ENCODE measurements around the gene P4HB.
A peak's percentile ranks its signal among the peaks of the same experiment; 100 is the strongest.
"Not testable (repeated sequence)": the region's sequence is repeated elsewhere in the genome, so short reads cannot be mapped to it uniquely, and the experiment has no call there.

Gene P4HB

GRCh38 chr17:81844887-81845286, 15.4 kb downstream of the P4HB start:
- DNase-seq = no peak

DNA sequence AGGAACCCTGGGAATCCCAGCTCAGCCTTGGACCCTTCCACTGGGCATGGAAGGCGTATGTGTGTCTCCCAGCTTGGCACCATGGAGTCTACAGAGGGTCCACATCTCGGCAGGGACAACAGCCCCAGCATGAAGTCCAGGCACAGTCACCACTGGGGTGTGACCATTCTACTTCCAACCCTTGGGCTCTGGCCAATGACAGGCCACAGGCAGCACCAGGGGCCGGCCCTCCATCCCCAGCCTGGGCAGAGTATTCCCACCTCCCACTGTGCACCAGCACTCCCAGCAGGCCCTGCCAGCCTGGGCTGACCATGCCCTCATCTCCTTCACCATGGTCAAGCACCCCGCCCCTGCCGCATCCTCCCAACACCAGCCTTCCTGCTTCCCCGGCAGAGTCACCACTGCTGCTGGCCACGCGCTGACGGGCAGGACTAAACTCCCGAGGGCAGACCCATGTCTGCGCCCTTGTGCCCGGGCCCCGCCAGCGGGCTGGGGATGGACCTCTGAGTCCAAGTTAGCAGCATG, 15.9 kb downstream of the P4HB start:
- DNase-seq = no peak

- no peak for DNase-seq
These were observed 16.5 kb downstream of the P4HB start for GRCh38 chr17:81843713-81844326.

DNA sequence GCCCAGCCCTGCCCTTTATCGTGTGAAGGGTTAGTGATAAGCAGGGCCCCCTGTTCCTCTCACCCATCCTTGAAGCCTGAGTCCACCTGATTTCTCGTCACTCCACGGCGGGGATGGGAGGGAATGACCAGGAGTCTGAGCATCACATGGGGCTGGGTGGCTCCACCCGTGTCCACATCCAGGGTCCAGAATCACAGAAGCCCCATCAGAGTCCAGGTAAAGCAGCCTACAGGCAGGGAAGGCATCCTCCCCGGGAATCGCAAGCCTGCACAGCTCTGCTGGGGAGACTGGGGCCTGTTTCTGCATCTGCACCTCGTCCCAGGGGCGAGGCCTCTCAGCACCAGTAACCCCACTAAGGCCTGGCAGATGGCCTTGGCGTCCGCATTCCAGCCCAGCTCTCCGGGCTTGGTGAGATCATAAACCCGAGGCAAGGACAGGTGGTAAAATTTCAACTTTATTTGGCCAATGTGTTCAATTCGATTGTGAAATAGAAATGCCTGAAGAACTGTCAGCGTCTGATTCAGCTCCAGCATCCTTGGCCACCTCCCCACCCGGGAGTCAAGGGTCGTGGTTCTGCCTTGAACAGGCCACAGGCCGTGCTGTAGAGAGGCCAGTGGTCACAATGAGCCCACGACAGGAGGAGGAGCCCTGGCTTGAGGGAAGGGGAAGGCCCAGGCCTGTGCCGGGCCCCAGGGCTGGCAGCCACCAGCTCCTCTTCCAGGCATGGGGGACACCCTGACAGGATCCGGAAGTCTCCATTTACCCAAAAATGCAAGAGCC, 17.4 kb downstream of the P4HB start:
- no peak for DNase-seq

- no peak for DNase-seq
These were observed 18.0 kb downstream of the P4HB start for GRCh38 chr17:81842378-81842724.

DNA sequence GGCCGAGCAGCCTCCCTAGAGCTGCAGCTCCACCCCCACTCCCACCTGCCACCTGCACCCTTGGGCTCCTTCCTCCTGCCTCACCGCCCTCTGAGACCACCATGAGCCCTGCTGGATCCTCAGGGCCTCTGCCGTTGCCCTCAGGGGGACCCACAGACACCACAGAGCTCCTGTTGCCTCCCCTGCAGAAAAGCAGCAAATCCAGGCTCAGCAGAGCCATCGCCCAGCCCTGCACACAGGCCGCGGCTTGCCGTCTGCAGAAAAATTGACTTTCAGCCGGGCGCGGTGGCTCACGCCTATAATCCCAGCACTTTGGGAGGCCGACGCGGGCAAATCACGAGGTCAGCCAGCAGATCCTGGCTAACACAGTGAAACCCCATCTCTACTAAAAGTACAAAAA, 18.5 kb downstream of the P4HB start:
- DNase-seq = no peak

DNA sequence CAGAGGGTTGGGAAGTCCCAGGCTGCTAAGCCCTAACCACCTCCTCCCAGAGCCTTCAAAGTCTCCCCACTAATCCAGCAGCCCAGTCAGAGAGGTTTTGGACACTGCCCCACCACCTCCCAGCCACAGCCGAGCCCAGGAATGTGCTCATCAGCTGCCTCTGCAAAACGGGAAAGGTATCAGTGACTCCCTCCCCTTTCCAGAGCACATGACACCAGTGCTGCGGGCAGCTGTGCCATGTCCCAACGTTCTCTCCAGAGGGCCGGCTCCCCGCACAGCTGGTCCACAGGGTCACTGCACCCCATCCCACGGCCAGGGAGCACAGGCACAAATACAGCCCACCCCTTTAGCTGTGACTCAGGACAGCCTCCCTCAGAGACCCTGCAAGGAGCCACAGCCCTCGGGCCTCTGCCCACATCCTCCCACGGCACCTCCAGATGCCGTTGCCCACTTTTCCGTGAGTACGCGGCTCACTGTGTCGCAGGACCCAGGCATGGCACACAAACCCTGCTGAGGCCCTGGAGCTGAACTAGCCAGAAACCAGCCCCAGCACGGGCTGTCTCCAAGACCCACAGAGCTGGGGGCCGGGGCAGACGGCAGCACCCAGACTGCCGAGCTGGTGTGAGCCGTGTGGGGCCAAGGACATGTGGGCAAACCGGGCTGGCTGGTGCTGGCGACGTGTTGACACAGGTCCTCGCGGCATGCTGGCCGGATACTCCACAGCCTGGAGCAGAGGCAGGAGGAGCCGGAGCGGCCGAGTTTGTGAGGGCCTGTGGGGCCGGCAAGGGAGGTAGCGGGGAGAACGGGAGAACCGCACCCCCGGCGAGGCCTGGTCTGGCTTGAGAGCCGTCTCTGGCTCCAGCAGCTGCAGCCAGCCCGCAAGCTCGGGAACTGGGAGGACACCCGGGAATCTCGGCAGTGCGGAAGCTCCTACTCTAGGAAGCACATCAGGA, 19.2 kb downstream of the P4HB start:
- DNase-seq = no peak

- DNase-seq = not testable (repeated sequence)
These were observed 20.3 kb downstream of the P4HB start for GRCh38 chr17:81840059-81840458.

DNA sequence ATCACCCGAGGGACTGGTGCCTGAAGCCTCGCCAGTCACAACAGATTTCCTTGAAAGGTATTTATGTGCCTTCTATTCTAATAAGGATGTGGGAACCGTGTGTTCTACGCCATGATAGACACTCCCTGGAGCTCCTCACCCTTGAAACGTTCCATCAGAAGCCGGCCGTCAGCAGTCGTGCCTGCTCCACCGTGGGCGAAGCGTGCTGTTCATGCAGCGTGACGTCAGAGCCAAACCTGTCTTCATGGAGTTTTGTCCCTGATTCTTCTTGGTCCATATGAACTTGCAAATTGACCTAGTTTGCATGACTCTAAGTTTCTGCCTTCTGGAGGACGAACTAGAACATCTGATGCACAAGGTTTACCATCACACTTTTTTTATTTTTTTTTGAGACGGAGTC, 21.0 kb downstream of the P4HB start:
- DNase-seq = no peak

GRCh38 chr17:81838753-81839255, 21.5 kb downstream of the P4HB start:
- peak; percentile 56 for DNase-seq

- no peak for DNase-seq
These were observed 22.7 kb downstream of the P4HB start for GRCh38 chr17:81837641-81838040.

DNA sequence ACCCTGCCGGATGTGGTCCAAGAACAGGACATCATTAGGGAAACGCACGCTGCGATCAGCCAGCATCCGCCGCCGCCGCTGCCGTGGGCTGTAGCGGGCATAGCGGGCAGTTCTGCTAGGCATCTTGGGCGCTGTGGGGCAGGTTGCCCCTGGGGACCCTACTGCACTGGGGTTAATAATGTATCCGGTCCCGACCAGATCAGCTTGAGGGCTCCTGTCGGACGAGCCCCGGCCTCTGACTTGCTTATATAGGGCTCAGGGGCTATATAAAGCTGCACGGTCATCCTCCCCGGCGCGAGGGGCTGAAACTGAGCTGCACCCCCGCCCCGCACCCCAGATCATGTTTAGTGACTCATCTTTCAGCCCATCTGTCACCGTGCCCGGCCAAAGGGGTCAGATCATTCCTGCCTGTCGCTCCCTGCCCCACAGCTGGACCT, 25.5 kb downstream of the P4HB start, which contains the start of gene PPP1R27:
Gene PPP1R27, minus strand, starts transcription at position 220 of the 437 bp plus-strand sequence. Its CDS starts 97 bp downstream, at position 123.
- no peak for DNase-seq

GRCh38 chr17:81833921-81834830, 26.2 kb downstream of the P4HB start:
- DNase-seq = no peak

GRCh38 chr17:81833160-81833920, 27.0 kb downstream of the P4HB start, which contains the start of gene MCRIP1:
Gene MCRIP1, minus strand, starts transcription at chr17:81833291. Its CDS starts 8,785 bp downstream, at chr17:81824506.
- DNase-seq = peak; percentile 87

DNA sequence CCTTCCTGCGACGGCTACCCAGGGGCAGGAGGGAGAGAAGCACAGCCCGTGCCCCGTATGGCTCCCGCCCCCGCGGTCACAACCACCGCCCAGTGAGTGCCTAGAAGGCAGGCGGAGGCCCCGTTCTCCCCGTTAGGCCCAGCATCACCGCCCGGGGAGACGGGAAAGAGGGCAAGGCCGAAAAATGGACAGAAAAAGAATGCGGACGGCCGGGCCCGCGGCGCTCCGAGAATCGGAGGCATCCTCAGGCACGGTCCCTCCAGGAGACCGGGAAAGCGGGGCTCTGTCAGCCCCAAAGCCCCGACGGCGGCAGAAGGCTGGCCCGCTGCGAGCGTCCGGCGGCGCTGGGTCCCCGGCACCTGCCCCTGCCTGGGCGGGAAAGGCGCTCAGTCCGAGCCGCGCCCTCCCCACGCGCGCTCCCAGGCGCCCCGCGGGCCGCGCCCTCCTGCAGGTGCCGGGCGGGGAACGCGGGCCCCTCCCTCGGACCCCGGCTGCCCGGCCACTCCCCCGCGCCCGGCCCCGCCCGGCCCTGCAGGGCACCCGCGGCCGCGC, 27.7 kb downstream of the P4HB start:
- DNase-seq = peak; percentile 48

DNA sequence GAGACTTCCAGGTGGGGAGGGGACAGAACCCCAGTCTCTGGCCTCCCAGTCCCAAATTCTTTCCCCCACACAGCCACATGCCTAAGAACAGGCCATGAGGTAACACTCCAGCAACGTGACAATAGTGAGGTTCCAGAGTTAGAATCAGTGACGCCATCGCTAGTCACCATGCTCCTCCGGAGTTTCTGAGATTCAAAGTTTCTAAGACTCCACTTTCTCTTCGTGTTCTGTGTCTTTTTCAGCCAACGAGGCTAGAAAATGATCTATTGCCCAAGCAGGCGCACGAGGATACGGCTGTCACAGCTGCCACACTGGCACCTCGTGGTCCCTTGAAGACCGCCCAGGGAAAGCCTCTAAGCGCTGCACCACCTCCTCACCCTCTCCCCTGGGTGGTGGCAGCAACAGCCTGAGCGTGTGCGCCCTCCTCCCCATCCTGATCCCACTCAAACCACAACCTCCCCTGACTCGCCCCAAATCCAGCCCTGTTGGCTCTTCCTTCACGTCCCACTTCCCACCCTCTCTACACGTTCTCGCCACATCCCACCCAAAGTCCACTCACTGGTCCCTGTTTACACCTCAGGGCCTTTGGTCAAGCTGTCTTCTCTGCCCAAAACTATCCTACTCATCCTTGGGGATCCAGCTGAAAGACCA, 28.3 kb downstream of the P4HB start:
- no peak for DNase-seq

DNA sequence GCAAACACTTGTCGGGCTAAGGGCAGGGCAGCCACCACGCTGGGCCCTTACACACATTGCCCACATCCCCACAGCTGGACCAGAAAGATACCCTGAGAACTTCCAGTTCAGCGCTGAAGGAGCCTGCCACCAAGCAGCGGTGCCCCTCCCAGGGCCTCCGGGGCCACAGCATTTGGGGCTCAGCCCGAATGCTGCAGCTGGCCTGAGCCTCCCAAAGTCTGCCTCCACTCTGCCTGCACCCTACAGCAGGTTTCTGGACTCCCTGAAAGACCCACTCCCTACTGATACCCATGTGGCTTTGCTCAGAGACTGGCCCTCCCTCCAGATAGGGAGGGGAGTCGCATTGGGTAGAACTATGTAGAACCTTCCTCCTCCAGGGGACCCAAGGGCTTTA, 28.8 kb downstream of the P4HB start:
- no peak for DNase-seq

- no peak for DNase-seq
These were observed 30.5 kb downstream of the P4HB start for GRCh38 chr17:81829858-81830257.

DNA sequence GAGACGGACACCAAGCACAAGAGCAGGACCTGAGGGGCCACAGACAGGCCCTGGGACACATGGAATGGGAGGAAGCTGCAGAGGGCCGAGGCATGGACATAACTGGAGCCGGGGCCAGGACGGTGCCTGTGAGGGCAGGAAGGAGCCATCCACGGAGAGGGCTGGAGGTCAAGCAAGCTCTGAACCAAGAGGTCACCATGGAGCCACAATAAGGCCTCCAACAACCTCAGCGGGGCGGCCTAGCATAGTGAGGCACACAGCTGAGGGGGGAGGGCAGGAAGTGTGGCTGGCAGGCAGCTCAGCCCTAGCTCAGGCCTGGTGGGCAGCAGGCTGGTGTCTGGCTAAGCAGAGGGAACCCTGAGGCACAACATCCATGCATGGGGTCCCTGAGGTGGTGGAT, 31.7 kb downstream of the P4HB start:
- DNase-seq = no peak
